Gastrocnemius medialis (tissue), 4 donors: Measurements from ENCODE around the gene CCDC38.

ENCODE experiments used
- CTCF ChIP-seq, 5 experiments: fragments of 450-650 bp in 3 of 5; fragments of 200-600 bp in 2 of 5; sonication (generic) in 2 of 5; IDR thresholded peaks in 4 of 5; conservative IDR thresholded peaks in 1 of 5; 1 replicate in 4 of 5; 2 replicates in 1 of 5; pipeline ENCODE4 v1.5.1; 2016 to 2019; ENCODE audit warnings: antibody characterized with exemption in 5 of 5, mild to moderate bottlenecking in 3 of 5, moderate library complexity in 3 of 5
- POLR2A ChIP-seq, 2 donors: fragments of 450-650 bp; IDR thresholded peaks; one replicate each; pipeline ENCODE4 v1.6.1; 2017; ENCODE audit warnings: antibody characterized with exemption in 2 of 2, mild to moderate bottlenecking in 2 of 2, moderate library complexity in 2 of 2

- TF ChIP-seq CTCF (IDR thresholded peaks at IDR 0.05 in 4 of 5, conservative IDR thresholded peaks at IDR 0.05 in 1 of 5) (no peak), POLR2A (IDR thresholded peaks at IDR 0.05) (no peak)
These were observed 44.3 kb downstream of the CCDC38 start for GRCh38 chr12:95898081-95898480.
